Ishikawa (cell line): ENCODE results near the gene RAET1G.

Experiments
- CEBPB ChIP-seq: IDR thresholded peaks from 2 replicates; pipeline ENCODE4 v1.6.1; 2012
- CREB1 ChIP-seq: IDR thresholded peaks from 2 replicates; pipeline ENCODE4 v1.6.1; 2012; ENCODE audit warnings: low read depth
- EGR1 ChIP-seq: IDR thresholded peaks from 2 replicates; pipeline ENCODE4 v1.6.1; 2012
- EP300 ChIP-seq: IDR thresholded peaks from 2 replicates; pipeline ENCODE4 v1.6.1; 2012; ENCODE audit warnings: borderline replicate concordance
- FOXM1 ChIP-seq: IDR thresholded peaks from 2 replicates; pipeline ENCODE4 v1.6.1; 2012; ENCODE audit warnings: low read depth, borderline replicate concordance
- NFIC ChIP-seq: IDR thresholded peaks from 2 replicates; pipeline ENCODE4 v1.6.1; 2012
- RAD21 ChIP-seq: IDR thresholded peaks from 2 replicates; pipeline ENCODE4 v1.6.1; 2012; ENCODE audit warnings: low read depth
- TAF1 ChIP-seq: IDR thresholded peaks from 2 replicates; pipeline ENCODE4 v1.6.1; 2012; ENCODE audit warnings: low read depth, mild to moderate bottlenecking
- TCF12 ChIP-seq: IDR thresholded peaks from 2 replicates; pipeline ENCODE4 v1.6.1; 2012; ENCODE audit warnings: low read depth
- TEAD4 ChIP-seq: IDR thresholded peaks from 2 replicates; pipeline ENCODE4 v1.6.1; 2012
- YY1 ChIP-seq: IDR thresholded peaks from 2 replicates; pipeline ENCODE4 v1.6.1; 2012; ENCODE audit warnings: low read depth
- ZBTB7A ChIP-seq: IDR thresholded peaks from 2 replicates; pipeline ENCODE4 v1.6.1; 2012; ENCODE audit warnings: low read depth
- TF ChIP-seq, protein P1 (sequence below): IDR thresholded peaks from 2 replicates; pipeline ENCODE4 v1.6.1; 2012
- TF ChIP-seq, protein P2 (sequence below): IDR thresholded peaks from 2 replicates; pipeline ENCODE4 v1.6.1; 2012; ENCODE audit warnings: low read depth, mild to moderate bottlenecking
- TF ChIP-seq, protein P3 (sequence below): IDR thresholded peaks from 2 replicates; pipeline ENCODE4 v1.6.1; 2012

The RAET1G gene

DNA sequence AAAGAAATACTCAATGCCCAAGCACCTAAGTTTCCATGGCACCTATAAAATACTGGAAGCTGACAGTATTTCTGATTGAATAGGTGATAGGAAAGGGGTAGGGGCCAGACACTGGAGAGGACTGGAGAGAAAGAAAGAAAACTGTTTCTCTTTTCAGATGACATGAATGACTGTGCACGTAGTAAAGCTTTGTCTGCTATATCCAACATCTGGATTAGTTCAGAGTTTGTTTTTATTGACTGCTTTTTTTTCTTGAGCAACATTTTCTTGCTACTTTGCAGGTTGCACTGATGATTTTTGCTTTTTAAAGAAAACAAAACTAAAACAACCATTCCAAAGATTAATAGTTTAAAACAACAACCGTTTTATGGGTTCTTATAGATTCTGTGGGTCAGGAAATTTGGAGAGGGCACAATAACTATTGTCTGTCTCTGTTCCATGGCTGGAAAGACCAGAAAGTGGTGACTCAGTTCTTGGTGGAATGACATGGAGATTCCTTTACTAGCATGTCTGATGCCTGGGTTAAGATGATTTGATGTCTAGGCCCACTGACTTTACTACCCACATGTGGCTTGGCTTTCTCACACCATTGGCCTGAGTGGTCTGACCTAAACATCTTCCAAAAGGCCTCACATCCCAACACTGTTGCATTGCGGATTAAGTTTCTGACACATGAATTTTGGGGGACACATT, 46.5 kb downstream of the RAET1G start:
- TF ChIP-seq, protein P1, sequence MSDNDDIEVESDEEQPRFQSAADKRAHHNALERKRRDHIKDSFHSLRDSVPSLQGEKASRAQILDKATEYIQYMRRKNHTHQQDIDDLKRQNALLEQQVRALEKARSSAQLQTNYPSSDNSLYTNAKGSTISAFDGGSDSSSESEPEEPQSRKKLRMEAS = no peak
- TF ChIP-seq FOXM1 (no peak), CREB1 (no peak), CEBPB (no peak), NFIC (no peak), TCF12 (no peak), TEAD4 (no peak), ZBTB7A (no peak), RAD21 (no peak), TAF1 (no peak), EGR1 (no peak), YY1 (no peak), EP300 (no peak)
- TF ChIP-seq, protein P2, sequence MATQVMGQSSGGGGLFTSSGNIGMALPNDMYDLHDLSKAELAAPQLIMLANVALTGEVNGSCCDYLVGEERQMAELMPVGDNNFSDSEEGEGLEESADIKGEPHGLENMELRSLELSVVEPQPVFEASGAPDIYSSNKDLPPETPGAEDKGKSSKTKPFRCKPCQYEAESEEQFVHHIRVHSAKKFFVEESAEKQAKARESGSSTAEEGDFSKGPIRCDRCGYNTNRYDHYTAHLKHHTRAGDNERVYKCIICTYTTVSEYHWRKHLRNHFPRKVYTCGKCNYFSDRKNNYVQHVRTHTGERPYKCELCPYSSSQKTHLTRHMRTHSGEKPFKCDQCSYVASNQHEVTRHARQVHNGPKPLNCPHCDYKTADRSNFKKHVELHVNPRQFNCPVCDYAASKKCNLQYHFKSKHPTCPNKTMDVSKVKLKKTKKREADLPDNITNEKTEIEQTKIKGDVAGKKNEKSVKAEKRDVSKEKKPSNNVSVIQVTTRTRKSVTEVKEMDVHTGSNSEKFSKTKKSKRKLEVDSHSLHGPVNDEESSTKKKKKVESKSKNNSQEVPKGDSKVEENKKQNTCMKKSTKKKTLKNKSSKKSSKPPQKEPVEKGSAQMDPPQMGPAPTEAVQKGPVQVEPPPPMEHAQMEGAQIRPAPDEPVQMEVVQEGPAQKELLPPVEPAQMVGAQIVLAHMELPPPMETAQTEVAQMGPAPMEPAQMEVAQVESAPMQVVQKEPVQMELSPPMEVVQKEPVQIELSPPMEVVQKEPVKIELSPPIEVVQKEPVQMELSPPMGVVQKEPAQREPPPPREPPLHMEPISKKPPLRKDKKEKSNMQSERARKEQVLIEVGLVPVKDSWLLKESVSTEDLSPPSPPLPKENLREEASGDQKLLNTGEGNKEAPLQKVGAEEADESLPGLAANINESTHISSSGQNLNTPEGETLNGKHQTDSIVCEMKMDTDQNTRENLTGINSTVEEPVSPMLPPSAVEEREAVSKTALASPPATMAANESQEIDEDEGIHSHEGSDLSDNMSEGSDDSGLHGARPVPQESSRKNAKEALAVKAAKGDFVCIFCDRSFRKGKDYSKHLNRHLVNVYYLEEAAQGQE = no peak
- TF ChIP-seq, protein P3, sequence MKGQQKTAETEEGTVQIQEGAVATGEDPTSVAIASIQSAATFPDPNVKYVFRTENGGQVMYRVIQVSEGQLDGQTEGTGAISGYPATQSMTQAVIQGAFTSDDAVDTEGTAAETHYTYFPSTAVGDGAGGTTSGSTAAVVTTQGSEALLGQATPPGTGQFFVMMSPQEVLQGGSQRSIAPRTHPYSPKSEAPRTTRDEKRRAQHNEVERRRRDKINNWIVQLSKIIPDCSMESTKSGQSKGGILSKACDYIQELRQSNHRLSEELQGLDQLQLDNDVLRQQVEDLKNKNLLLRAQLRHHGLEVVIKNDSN = no peak

DNA sequence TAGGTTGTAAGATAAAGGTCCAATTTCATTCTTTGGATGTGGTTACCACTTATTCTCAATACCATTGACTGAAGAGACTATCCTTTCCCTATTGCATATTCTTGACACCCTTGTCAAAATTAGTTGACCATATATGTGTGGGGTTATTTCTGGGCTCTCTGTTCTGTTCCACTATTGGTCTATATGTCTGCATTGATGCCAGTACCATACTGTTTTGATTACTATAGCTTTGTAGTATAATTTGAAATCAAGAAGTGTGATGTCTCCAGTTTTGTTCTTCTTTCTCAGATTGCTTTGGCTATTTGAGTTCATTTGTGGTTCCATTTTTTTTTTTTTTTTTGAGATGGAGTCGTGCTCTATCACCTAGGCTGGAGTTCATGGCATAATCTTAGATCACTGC, 50.7 kb downstream of the RAET1G start:
- TF ChIP-seq YY1 = no peak
- TF ChIP-seq, protein P2 = no peak
- TF ChIP-seq FOXM1 = no peak
- TF ChIP-seq NFIC = no peak
- no peak for TF ChIP-seq TCF12
- TF ChIP-seq CREB1 = no peak
- TF ChIP-seq, protein P3 = no peak
- TF ChIP-seq, protein P1 = no peak
- no peak for TF ChIP-seq ZBTB7A
- no peak for TF ChIP-seq CEBPB
- TF ChIP-seq RAD21 = no peak
- no peak for TF ChIP-seq EGR1
- TF ChIP-seq EP300 = no peak
- no peak for TF ChIP-seq TEAD4
- no peak for TF ChIP-seq TAF1

DNA sequence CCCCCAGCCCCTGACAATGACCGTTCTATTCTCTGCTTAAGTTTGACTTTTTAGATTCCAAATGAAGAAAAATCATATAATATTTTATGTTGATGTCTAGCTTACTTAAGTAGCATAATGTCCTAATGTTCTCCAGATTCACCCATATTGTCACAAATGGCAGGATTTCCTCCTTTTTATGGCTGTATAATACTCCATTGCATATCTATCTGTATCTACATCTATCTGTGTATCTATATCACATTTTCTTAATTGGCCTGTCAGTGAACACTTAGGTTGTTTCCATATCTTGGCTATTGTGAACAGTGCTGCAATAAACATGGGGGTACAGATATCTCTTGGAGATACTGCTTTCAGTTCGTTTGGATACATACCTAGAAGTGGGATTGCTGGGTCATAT, 51.7 kb downstream of the RAET1G start:
- TF ChIP-seq CREB1 (no peak), EP300 (no peak), NFIC (no peak), FOXM1 (no peak), EGR1 (no peak), CEBPB (no peak), TCF12 (no peak)
- TF ChIP-seq, protein P2 = no peak

DNA sequence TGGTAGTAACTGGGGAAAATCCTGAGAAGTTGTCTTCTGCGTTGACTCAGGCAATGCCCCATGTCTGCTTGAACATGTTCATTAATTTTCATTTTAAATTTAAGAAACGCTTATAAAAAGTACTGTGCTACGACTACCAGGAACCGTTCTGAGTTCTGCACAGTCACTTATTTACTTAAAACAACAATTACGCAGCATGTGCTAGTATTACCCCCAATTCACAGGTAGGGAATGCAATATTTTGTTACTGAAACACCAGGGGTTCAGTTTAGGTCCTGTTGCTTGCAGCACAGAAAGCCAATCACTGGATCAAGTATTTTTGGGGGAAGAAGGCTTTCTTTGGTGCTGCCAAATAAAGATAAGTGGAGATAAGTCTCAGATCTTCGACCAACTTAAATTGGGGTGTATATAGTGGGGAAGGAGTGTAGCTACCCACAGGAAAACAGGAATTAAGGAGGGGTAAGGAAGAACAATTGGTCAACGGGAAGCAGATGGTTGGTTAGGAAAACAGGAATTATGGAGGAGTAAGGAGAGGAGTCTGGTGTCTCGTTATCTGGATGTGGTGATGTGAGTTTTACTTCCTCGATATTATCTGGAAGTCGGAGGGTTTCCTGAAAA, 53.5 kb downstream of the RAET1G start:
- TF ChIP-seq, protein P1 = no peak
- no peak for TF ChIP-seq CEBPB
- TF ChIP-seq, protein P2 = no peak
- TF ChIP-seq TCF12 = no peak
- TF ChIP-seq TAF1 = no peak
- TF ChIP-seq ZBTB7A = no peak
- TF ChIP-seq NFIC = no peak
- no peak for TF ChIP-seq RAD21
